Measurements from ENCODE around the gene TAF3.

The TAF3 gene

GRCh38 chr10:8035006-8035640 is 216.8 kb downstream of the TAF3 start:
- no peak for DNase-seq (ENCODE audit: low read depth)

GRCh38 chr10:8035641-8036470 is 217.6 kb downstream of the TAF3 start:
- no peak for DNase-seq (ENCODE audit: low read depth)

- no peak for DNase-seq (ENCODE audit: low read depth)
Measured at GRCh38 chr10:8036506-8037198, 218.3 kb downstream of the TAF3 start.

GRCh38 chr10:8037199-8037801 is 219.0 kb downstream of the TAF3 start:
- no peak for DNase-seq (ENCODE audit: low read depth)

- DNase-seq (ENCODE audit: low read depth), result no peak
Measured at GRCh38 chr10:8037941-8038894, 219.9 kb downstream of the TAF3 start.

- no peak for DNase-seq (ENCODE audit: low read depth)
Measured at GRCh38 chr10:8039321-8039881, 221.1 kb downstream of the TAF3 start.

GRCh38 chr10:8040651-8041050 is 222.3 kb downstream of the TAF3 start:
- DNase-seq (ENCODE audit: low read depth), result no peak

GRCh38 chr10:8041284-8041991 is 223.1 kb downstream of the TAF3 start:
- no peak for DNase-seq (ENCODE audit: low read depth)

GRCh38 chr10:8041992-8042720 is 223.9 kb downstream of the TAF3 start:
- no peak for DNase-seq (ENCODE audit: low read depth)

GRCh38 chr10:8042721-8043568 is 224.6 kb downstream of the TAF3 start:
- DNase-seq (ENCODE audit: low read depth), result no peak

GRCh38 chr10:8043569-8044306 is 225.4 kb downstream of the TAF3 start:
- no peak for DNase-seq (ENCODE audit: low read depth)

- no peak for DNase-seq (ENCODE audit: low read depth)
Measured at GRCh38 chr10:8044331-8044907, 226.1 kb downstream of the TAF3 start.

- no peak for DNase-seq (ENCODE audit: low read depth)
Measured at GRCh38 chr10:8044908-8045725, 226.8 kb downstream of the TAF3 start.

- no peak for DNase-seq (ENCODE audit: low read depth)
Measured at GRCh38 chr10:8045726-8046494, 227.6 kb downstream of the TAF3 start.

GRCh38 chr10:8047452-8048280 is 229.4 kb downstream of the TAF3 start:
- DNase-seq (ENCODE audit: low read depth), result no peak

Measured in fibroblast of the conjunctiva (primary cell).